Duodenal mucosa (tissue), 2 donors: ENCODE data around the gene DLX2.
"Not testable (repeated sequence)": the region's sequence is repeated elsewhere in the genome, so short reads cannot be mapped to it uniquely, and the experiment has no call there.

Experiments
- H3K27ac ChIP-seq: one replicate; pipeline ENCODE4 v1.7.0; 2013; ENCODE audit warnings: low read depth, low read length
- H3K27me3 ChIP-seq, 2 donors: one replicate each; pipeline ENCODE4 v1.7.0; 2013; ENCODE audit warnings: low read length in 2 of 2, control low read depth in 1 of 2; ENCODE audit not compliant: insufficient read depth in 2 of 2, control insufficient read depth in 1 of 2
- H3K36me3 ChIP-seq, 2 donors: one replicate each; pipeline ENCODE4 v1.7.0; 2013; ENCODE audit warnings: low read length in 2 of 2, control low read depth in 1 of 2; ENCODE audit not compliant: insufficient read depth in 2 of 2, control insufficient read depth in 1 of 2
- H3K4me1 ChIP-seq, 2 donors: one replicate each; pipeline ENCODE4 v1.7.0; 2013; ENCODE audit warnings: low read length in 2 of 2, control low read depth in 1 of 2; ENCODE audit not compliant: insufficient read depth in 2 of 2, control insufficient read depth in 1 of 2
- H3K4me3 ChIP-seq, 2 donors: one replicate each; pipeline ENCODE4 v1.7.0; 2013; ENCODE audit warnings: low read length in 2 of 2, low read depth in 1 of 2
- H3K9ac ChIP-seq, 2 donors: one replicate each; pipeline ENCODE4 v1.7.0; 2013; ENCODE audit warnings: low read length in 2 of 2, low read depth in 1 of 2
- H3K9me3 ChIP-seq, 2 donors: one replicate each; pipeline ENCODE4 v1.7.0; 2013; ENCODE audit warnings: low read length in 2 of 2, control low read depth in 1 of 2; ENCODE audit not compliant: control insufficient read depth in 1 of 2

Gene DLX2

DNA sequence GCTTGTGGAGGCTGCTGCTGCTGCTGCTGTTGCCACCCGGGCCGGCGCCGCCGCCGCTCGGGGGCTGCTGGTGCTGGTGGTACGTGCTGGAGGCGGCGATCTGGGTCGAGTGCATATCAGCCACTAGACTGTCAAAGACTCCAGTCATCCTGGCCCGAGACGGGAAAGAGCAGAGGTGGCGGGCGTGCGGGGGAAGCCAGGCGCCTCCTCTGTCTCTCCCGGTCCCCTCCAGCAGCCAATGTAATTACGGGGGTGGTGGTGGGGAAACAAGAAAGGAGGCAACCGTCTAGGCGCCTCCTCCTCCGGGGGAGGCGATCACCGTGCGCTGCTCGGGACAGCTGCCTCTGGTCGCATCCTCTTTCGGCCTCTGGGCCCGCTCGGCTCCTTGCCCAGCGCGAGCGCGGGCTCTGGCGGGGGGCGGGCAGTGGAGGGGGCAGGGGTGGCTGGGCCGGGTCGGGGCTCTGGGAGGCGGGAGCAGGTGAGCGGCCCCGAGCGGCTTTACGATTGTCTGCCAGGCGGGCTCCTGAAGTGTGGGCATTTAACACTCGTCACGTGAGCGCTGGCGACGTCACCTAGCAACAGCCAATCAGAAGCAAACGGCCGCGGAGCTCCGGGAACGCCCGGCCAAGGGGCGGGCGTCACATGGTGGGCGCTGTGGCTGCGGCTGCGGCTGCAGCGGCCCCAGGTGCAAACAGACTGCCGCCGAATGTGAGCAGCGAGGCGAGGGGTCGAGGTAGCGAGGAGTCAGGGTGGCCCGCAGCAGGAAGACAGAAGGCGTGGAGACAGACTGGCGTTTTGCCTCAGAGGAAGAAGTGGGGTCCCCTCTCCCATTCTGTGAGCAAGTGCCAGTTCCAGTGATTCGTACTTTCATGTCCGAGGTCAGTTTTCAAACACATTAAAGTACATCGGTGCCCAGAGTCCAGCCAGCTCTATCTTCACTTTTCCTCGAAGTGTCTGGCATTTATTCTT, at the start of gene DLX2:
DLX2 (minus strand) TSS at position 510 of the 969 bp plus-strand sequence; CDS start at position 148, 362 bp downstream.
- peak within 1 kb of the TSS in 1 of 2 donors; percentile 19 for H3K9ac ChIP-seq
- H3K9me3 ChIP-seq = no peaks in the 10 kb centered on the region
- H3K27me3 ChIP-seq = peaks cover 86 to 87% of the 10 kb centered on the region in 2 donors
- H3K36me3 ChIP-seq = no peaks in the 10 kb centered on the region
- peak within 1 kb of the TSS; percentile 70 to 76 for H3K4me3 ChIP-seq
- H3K4me1 ChIP-seq = peaks cover 23 to 46% of the 10 kb centered on the region in 2 donors
- no peak within 1 kb of the TSS for H3K27ac ChIP-seq

DNA sequence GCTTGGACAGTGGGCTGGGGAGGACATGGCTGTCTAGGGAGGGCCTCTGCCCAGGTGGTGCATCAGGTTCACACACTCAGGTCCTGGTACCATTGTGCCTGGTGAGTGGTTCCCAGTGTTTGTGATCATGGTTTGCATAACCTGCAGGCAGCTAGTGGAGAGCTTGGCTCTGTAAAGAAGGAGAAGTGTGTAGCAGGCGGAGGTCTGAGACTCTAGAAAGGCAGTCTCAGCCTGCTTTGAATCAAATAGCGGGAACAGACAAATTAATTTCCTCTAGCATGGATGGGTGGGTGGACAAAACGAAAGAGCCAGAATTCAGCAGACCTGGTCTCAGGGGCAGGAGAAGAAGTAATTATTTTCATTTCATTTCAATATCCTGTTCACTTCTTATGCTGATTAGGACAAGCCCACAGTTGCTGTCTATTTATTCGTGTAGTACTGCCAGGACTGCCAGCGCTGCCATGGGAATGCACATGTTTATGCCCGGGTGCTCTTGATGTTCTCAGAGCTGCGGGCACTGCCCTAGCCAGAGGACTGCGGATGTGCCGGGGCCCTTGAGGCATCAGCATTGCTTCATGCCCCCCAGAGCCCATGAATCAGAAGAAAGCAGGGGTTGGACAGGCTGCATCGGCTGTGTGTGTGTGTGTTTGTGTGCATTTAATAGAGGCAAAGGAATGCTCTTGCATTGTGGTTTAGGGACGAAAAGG, 45.4 kb upstream of the DLX2 start:
- no peak overlapping the region for H3K27ac ChIP-seq
- H3K4me3 ChIP-seq = no peak overlapping the region
- no peaks in the 10 kb centered on the region for H3K9me3 ChIP-seq
- H3K9ac ChIP-seq = no peak overlapping the region
- no peaks in the 10 kb centered on the region for H3K4me1 ChIP-seq
- no peaks in the 10 kb centered on the region for H3K36me3 ChIP-seq
- peaks cover 0 to under 1% of the 10 kb centered on the region in 2 donors for H3K27me3 ChIP-seq

DNA sequence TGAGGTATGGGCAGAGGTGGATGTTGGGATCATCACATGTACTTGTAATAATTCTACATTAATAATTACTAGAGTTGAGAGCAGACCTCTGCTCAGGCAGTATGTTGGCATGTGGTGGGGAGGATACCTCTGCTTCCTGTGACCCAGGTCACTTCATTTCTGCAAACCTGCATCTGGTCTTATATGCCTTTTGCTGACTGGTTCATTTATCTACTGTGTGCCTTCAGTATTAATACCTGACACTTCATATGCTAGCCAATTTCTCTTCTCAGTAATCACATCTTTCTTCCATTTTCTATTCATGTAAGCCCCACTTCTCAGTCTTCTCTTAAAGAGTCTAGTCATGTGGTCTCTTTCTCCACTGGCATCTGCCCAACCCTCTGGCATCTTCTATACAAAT, 41.1 kb upstream of the DLX2 start:
- Histone ChIP-seq H3K27me3 (no peaks in the 10 kb centered on the region), H3K4me1 (no peaks in the 10 kb centered on the region), H3K27ac (no peak overlapping the region), H3K9me3 (no peaks in the 10 kb centered on the region), H3K9ac (no peak overlapping the region), H3K4me3 (no peak overlapping the region), H3K36me3 (no peaks in the 10 kb centered on the region)

GRCh38 chr2:172138727-172139126, 36.0 kb upstream of the DLX2 start:
- not testable (repeated sequence) for H3K4me3 ChIP-seq, H3K36me3 ChIP-seq, H3K27ac ChIP-seq, H3K9me3 ChIP-seq, H3K4me1 ChIP-seq, H3K9ac ChIP-seq, H3K27me3 ChIP-seq

- Histone ChIP-seq H3K36me3 (no peaks in the 10 kb centered on the region), H3K9ac (no peak overlapping the region), H3K4me1 (no peaks in the 10 kb centered on the region), H3K27ac (no peak overlapping the region), H3K27me3 (no peaks in the 10 kb centered on the region), H3K9me3 (no peaks in the 10 kb centered on the region), H3K4me3 (no peak overlapping the region)
These were observed 35.2 kb upstream of the DLX2 start for GRCh38 chr2:172137943-172138342.

DNA sequence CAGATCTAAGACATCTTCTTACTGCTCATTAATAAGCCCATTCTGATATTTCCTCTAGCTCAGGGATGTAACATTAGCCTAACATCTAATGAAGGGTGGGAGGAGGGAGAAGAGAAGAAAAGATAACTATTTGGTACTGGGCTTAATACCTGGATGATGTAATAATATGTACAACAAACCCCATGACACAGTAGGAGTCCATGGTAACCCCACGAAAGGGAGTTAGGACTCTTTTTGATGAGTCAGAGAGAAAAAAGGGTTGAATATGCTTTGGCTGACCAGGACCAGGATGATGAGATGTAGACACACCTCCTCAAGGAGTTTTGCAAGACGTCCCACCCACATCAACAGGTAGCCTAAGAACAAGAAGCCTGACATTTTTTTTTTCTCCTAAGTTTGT, 34.4 kb upstream of the DLX2 start:
- no peaks in the 10 kb centered on the region for H3K4me1 ChIP-seq
- H3K9ac ChIP-seq = no peak overlapping the region
- H3K27me3 ChIP-seq = no peaks in the 10 kb centered on the region
- no peaks in the 10 kb centered on the region for H3K9me3 ChIP-seq
- no peak overlapping the region for H3K27ac ChIP-seq
- H3K4me3 ChIP-seq = no peak overlapping the region
- no peaks in the 10 kb centered on the region for H3K36me3 ChIP-seq

DNA sequence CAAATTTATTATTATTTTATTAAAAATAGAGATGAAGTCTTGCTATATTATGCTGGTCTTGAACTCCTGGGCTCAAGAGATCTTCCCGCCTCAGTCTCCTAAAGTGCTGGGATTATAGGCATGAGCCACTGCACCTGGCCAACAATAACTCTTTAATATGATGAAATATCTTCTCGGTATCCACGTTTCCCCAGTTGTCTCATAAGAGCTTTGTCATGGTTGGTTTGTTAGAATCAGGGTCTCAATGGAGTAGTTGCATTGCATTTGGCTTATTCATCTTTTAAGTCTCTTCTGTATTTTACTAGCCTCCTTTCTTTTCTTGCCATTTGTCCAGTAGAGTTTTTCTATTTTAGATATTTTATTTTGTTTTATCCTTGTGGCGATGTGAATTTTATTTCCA, 32.7 kb upstream of the DLX2 start:
- Histone ChIP-seq H3K27ac (no peak overlapping the region), H3K9me3 (no peaks in the 10 kb centered on the region), H3K36me3 (no peaks in the 10 kb centered on the region), H3K4me1 (no peaks in the 10 kb centered on the region), H3K4me3 (no peak overlapping the region), H3K27me3 (no peaks in the 10 kb centered on the region), H3K9ac (no peak overlapping the region)

DNA sequence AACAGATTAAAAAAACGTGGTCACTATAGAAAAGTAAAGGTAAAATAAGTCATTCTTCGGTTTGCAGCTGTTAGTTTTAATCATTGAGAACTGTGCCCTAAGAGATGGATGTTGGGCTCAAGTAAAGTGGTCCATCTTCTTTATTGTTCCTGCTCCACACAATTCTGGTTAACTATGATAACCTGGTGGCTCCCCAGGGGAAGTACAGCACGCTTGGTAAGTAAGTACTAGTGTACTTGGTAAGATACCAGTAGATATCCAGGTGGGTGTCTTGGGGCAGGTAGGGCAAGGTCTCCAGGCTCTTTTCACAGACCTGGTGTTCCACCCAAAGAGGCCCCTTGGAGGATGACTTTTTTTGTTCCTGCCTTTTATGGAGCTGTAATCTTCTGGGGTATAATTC, 31.6 kb upstream of the DLX2 start:
- Histone ChIP-seq H3K9ac (no peak overlapping the region), H3K4me1 (no peaks in the 10 kb centered on the region), H3K9me3 (no peaks in the 10 kb centered on the region), H3K27ac (no peak overlapping the region), H3K27me3 (no peaks in the 10 kb centered on the region), H3K36me3 (no peaks in the 10 kb centered on the region), H3K4me3 (no peak overlapping the region)

GRCh38 chr2:172131713-172132555, 29.2 kb upstream of the DLX2 start:
- Histone ChIP-seq H3K27ac (no peak overlapping the region), H3K9ac (no peak overlapping the region), H3K27me3 (no peaks in the 10 kb centered on the region), H3K4me3 (no peak overlapping the region), H3K36me3 (no peaks in the 10 kb centered on the region), H3K4me1 (no peaks in the 10 kb centered on the region), H3K9me3 (no peaks in the 10 kb centered on the region)
